GM21825 (cell line): ENCODE measurements around the gene PLLP.

Experiments
- ATAC-seq: cut with Tn5 transposase; IDR thresholded peaks from one replicate; pipeline ENCODE4 v1.9.1; 2021; ENCODE audit warnings: mild to moderate bottlenecking, moderate library complexity; ENCODE audit not compliant: unreplicated experiment

The PLLP gene

DNA sequence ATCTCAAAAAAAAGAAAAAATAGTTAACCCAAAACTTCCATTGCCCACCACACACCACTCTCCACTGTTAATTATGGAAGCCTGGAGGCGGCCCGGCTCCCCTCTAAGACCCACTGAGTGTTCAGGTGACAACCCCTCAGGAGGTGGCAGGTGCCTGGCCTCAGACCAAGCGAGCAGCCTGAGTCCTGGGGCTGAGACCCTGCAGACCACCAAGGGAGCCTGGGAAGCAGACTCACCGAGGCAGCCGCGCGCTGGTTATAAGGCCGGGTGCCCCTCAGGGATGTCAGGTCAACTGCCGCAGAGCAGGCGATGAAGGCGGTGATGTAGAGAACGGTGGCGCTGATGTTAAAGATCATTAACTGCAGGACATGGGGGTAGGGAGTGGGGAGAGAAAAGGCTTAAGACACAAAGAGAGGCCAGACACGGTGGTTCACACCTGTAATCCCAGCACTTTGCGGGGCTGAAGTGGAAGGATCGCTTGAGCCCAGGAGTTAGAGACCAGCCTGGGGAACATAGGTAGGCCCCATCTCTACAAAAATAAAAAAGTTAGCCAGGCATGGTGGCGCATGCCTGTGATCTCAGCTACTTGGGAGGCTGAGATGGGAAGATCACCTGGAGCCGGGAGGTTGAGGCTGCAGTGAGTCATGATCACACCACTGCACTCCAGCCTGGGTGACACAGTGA, 26.1 kb downstream of the PLLP start:
- no peak for ATAC-seq

GRCh38 chr16:57257455-57258070, 26.9 kb downstream of the PLLP start:
- ATAC-seq = no peak

DNA sequence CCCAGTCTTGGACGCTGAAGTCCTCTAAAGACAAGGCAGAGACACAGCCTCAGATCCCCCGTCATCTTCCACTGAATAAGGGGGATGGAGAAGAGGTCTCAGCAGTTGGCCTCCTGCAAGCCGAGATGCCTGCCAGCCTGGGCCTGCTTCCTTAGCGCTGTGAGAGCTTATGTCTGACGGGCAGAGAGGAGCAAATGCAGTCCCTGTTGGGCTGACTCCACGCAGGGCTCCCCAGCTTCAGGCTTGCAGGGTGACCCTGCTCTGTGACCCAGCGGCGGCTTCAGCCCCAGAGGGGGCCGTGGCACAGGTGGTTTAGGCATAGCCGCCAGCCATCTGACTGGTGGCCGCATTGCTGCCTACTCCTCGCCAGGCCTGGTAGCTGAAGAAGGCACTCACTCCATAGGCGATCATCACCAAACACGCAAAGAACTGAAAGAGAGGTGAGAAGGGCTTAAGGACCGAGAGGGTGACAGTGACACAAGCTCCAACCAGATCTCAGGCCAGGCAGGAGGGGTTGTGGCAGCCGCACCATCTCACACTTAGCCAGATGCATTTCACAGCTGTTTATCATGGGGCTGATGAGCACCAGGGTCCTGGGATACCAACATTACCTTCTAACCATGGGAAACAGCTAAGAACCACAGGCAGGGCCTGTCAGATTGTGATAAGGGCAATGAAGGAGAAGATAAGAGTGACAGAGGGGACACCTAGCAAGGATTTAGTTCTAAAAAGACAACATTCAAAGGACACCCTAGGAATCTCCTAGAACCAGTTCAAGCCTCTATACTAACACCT, 27.7 kb downstream of the PLLP start:
- ATAC-seq = no peak

DNA sequence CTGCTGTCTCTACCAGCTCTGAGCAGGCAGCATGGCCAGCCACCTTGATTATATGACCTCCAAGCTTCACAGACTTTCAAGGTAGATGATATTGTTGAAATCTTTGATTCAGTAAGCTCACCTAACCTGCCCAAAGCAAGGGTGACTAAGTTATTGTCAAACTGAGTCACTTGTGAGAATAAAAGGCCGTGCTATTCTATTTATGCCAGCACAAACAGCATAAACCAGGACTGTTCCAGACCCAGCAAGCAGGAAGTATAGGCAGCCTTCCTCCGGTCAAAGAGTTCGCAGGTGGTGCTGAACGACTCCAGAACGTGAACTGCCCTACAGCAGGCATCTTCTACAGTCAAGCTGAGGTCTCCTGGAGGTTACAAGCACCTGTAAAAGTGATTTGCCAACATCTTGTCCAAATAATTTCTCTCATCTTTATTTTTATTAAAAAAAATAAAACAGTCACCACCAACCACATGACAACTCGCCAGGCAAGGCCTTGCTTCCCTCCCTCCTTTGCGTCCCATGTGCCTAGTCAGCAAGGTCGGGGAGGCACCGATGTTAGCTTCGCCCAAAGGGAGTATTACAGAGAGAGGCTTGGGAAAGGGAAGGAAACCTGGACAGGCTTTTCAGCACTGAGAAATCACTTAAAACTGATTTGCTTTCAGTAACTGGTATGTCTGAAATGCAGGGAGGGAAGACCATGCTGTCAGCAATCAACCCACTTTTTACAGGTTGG, 28.6 kb downstream of the PLLP start:
- ATAC-seq = no peak

- ATAC-seq = no peak
Observed at GRCh38 chr16:57253466-57253865, 31.0 kb downstream of the PLLP start.

- ATAC-seq = no peak
Observed at GRCh38 chr16:57252148-57252721, 32.2 kb downstream of the PLLP start.

DNA sequence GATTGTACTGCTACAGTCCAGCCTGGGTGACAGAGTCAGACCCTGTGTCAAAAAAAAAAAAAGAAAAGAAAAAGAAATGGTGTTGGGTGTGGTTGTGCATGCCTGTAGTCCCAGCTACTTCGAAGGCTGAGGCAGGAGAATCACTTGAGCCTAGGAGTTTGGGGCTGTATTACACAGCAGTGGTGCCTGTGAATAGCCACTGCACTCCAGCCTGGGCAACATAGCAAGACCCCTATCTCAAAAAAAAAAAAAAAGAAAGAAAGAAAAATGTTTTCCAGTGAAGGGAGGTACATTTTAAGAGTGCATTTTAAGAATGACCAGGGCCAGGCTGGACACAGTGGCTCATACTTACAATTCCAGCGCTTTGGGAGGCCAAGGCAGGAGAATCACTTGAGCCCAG, 33.1 kb downstream of the PLLP start:
- ATAC-seq = no peak

DNA sequence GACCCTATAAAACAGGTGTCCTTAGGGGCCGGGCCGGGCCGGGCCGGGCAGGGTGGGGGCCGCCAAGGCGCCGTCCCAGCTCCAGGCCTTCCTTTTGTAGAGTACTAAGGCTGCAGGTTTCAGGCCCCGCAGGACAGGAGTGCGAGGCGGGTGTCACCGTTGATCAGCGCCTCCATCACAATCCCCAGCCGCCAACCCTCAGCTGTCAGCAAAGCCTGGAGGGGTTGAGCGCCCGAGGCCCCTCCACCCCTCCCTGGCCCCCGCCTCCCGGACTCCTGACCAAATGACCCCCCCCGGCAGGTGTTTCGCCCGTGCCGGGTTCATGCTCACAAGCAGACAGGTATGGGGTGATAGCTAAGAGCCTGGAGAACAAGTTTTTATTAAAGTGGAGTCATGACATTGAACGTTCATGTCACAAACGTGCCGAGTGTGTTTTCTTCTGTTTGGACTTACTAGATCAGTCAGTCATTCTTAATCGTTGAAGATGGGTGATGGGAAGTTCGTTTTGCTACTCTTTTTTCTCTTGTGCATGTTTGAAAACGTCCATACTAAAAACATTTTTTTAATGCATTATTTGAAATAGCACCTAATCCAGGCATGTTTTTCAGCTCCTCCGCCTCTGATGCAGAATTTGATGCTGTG, 38.9 kb downstream of the PLLP start:
- peak; percentile 14 for ATAC-seq

GRCh38 chr16:57244767-57245471, 39.6 kb downstream of the PLLP start, which contains the start of gene ARL2BP:
Gene ARL2BP (plus strand): TSS chr16:57245259. CDS start chr16:57245368, 109 bp downstream.
- peak; percentile 96 for ATAC-seq

GRCh38 chr16:57244463-57244766, 40.1 kb downstream of the PLLP start:
- peak; percentile 26 for ATAC-seq

DNA sequence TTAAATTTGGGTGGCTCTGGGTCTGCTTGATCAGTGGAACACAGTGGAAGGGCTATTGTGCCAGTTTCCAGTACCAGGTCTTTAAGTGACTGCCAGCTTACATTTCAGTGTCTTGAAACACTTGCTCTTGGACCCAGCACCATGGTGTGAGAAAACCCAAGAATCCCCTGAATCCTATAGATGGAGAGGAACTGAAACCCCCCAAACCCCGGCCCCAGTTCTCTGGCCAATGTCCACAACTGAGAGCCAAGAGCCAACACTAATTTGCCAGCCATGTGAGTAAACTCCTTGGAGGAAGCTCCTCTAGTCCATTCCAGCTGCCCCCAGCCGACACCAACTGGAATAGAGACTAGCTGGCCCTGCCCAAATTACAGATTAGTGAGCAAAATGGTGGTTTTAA, 41.8 kb downstream of the PLLP start:
- ATAC-seq = no peak

- no peak for ATAC-seq
Observed at GRCh38 chr16:57240851-57241250, 43.6 kb downstream of the PLLP start.

- no peak for ATAC-seq
Observed at GRCh38 chr16:57239107-57239506, 45.4 kb downstream of the PLLP start.

DNA sequence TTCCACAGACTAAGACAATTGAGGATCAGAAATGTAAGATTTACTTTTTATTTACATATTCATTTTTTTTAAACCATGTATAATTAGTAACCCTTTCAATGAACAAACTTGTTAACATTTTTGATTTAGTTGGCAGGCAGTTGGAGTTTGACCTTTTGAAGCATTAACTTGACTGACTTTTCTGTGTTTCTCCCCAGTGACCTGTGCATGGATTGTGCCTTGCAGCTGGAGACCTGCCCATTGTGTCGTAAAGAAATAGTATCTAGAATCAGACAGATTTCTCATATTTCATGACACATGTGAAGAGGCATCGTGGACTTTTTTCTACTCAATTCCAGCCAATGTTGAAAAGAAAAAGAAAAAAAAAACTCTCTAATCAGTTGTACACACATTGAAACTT, 45.8 kb downstream of the PLLP start:
- no peak for ATAC-seq

DNA sequence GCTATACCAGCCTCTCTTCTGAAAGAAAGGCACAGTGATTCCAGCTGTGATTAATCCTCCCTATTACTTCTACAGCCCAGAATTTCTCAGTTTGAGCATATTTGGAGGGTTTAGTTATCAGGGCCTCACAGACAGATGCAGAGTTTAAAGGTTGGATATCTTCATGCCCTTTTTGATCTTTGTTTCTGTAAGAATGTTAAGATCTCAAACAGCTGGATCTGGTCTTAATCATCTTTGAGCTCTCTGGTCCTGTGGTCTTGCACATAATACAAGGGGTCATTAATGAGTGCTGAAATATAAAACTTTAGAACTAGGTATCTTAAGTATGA, 48.5 kb downstream of the PLLP start:
- no peak for ATAC-seq

DNA sequence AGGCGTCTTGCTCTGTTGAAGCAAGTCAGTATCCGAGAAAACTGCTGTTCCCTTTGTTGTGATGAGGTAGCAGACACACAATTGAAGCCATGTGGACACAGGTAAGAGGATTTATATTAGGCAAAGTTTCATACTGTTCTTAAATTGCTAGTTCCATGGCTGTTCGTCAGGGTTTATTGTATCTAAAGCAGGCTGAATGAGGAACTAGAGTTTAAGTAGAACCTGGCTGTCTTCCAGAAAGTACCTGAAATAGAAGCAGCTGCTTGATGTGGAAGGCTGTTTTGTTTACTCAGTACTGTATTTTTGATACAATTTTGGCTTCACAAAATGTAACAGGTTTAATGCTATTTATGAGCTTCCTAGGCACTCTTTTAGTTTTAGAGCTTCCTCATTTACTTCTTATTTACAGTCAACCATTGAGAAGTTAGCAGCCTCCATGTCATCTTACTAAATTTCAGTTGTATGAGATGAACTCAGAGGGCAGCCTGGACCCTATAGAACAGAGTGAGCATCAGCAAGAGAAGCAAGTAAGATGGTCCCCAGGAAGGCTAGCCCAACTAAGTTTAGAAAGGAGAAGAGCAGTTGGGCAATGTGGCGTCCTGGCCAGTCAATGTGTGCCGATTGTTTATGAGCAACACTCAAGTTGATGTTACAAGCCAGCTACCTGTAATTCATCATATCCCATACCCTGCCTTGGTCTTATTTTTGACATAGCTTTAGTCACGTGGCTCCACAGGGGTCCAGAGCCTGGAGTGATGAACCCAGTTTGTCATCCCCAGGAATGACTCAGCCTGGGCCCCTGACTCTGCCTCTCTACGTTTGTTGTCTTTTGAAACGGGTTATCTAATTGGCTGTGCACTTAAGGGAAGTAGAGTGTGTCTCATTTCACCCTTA, 49.1 kb downstream of the PLLP start:
- ATAC-seq = no peak

DNA sequence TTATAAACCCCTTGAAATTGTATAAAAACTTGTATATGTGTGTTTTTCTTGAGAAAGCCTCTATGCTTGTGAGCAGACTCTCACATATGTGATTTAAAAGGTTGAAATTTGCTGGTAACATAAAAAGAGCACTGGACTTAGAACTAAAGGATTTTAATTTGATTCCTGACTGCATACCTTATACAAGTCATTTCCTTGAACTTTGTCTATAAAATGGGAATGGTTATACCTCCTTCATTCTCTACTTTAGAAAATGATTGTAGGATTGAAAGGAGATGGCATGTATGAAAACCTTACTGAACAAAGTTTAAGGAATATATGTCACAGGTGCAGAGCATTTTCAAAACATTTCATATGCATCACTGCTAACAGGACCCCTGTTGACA, 49.8 kb downstream of the PLLP start:
- ATAC-seq = no peak

DNA sequence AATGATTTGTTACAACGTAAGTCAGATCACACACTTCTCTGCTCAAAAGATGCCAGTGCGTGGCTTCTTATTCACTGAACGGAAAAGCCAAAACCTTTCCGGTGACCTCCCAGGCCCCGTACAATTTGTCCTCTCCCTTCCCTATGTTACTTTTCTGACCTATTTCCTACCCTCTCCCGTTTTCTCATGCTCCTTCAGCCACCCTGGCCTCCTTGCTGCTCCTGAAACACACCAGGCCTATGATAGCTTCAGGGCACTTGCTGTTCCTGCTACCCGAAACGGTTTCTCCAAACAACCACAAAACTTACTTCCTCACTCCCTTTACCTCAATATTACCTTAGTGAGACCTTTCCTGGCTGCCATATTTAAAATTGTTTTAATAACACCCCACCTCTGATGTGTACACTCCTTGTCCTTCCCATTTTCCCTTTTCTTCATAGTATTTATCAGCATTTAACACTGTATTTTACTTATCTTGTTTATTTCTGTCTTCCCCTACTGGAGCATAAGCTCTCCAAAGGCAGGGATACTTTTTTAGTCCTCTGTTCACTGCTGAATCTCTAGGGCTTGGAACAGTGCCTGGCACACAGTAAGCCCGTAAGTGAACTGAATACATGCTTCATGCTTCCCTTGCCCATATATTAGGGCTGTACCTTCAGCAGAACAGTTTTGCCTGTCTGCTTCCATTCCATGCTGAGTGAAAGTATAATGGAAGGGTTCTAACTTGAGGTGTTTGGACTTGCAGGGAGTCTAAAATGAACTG, 50.3 kb downstream of the PLLP start:
- no peak for ATAC-seq
